Measurements from ENCODE around the gene FGD4. TPM values are rescaled to one million over a fixed set of nuclear protein-coding genes. Genes with fewer than 3 reads are reported as not detected.

Gene FGD4
- total RNA-seq, 4 donors from 2014 or later, result 85.8 to 135 (median 123) TPM

GRCh38 chr12:32462908-32463307 is 63.5 kb downstream of the FGD4 start:
- H3K4me3 ChIP-seq, result no peak overlapping the region
- no peaks in the 10 kb centered on the region for H3K36me3 ChIP-seq
- peaks cover 0 to under 1% (median 0%) of the 10 kb centered on the region in 4 donors for H3K4me1 ChIP-seq

GRCh38 chr12:32466187-32466586 is 66.8 kb downstream of the FGD4 start:
- no peak overlapping the region for H3K27ac ChIP-seq
- H3K27me3 ChIP-seq, result no peaks in the 10 kb centered on the region
- DNase-seq, result no peak
- H3K9me3 ChIP-seq, result no peaks in the 10 kb centered on the region
- H3K4me1 ChIP-seq, result peaks cover 0 to 6% (median 0%) of the 10 kb centered on the region in 4 donors
- TF ChIP-seq POLR2A (IDR thresholded peaks at IDR 0.05) (no peak), CTCF (IDR thresholded peaks at IDR 0.05) (no peak)
- no peak overlapping the region for H3K4me3 ChIP-seq
- H3K36me3 ChIP-seq, result no peaks in the 10 kb centered on the region

More at GRCh38 chr12:32462908-32463307, 63.5 kb downstream of the FGD4 start:
- no peak for DNase-seq
- Histone ChIP-seq H3K27ac (no peak overlapping the region), H3K27me3 (no peaks in the 10 kb centered on the region), H3K9me3 (no peaks in the 10 kb centered on the region)
- TF ChIP-seq CTCF (IDR thresholded peaks at IDR 0.05) (no peak), POLR2A (IDR thresholded peaks at IDR 0.05) (no peak)

GRCh38 chr12:32466986-32467711 is 67.8 kb downstream of the FGD4 start:
- no peak for DNase-seq
- no peaks in the 10 kb centered on the region for H3K36me3 ChIP-seq
- no peak for TF ChIP-seq POLR2A (IDR thresholded peaks at IDR 0.05)
- no peak for TF ChIP-seq CTCF (IDR thresholded peaks at IDR 0.05)
- no peaks in the 10 kb centered on the region for H3K9me3 ChIP-seq
- no peak overlapping the region for H3K27ac ChIP-seq
- H3K4me3 ChIP-seq, result no peak overlapping the region
- no peaks in the 10 kb centered on the region for H3K27me3 ChIP-seq
- H3K4me1 ChIP-seq, result peaks cover 0 to 6% (median 0%) of the 10 kb centered on the region in 4 donors

GRCh38 chr12:32467959-32468863 is 68.9 kb downstream of the FGD4 start:
- Histone ChIP-seq H3K4me1 (peaks cover 0 to 6% (median 0%) of the 10 kb centered on the region in 4 donors), H3K4me3 (no peak overlapping the region), H3K27ac (peak overlapping the region in 1 of 4 donors; percentile 43), H3K27me3 (no peaks in the 10 kb centered on the region), H3K9me3 (no peaks in the 10 kb centered on the region), H3K36me3 (no peaks in the 10 kb centered on the region)
- no peak for TF ChIP-seq POLR2A (IDR thresholded peaks at IDR 0.05)
- no peak for TF ChIP-seq CTCF (IDR thresholded peaks at IDR 0.05)
- DNase-seq, result no peak

- H3K27me3 ChIP-seq, result no peaks in the 10 kb centered on the region
- no peak overlapping the region for H3K4me3 ChIP-seq
- no peaks in the 10 kb centered on the region for H3K9me3 ChIP-seq
- H3K27ac ChIP-seq, result peak overlapping the region in 1 of 4 donors; percentile 43
- no peak for TF ChIP-seq CTCF (IDR thresholded peaks at IDR 0.05)
- TF ChIP-seq POLR2A (IDR thresholded peaks at IDR 0.05), result no peak
- no peak for DNase-seq
- H3K36me3 ChIP-seq, result no peaks in the 10 kb centered on the region
- H3K4me1 ChIP-seq, result peaks cover 0 to 6% (median 0%) of the 10 kb centered on the region in 4 donors
Measured at GRCh38 chr12:32470936-32471470, 71.6 kb downstream of the FGD4 start.
